IMR-90 (cell line): Measurements from ENCODE around the gene GPR161. TPM values are rescaled to one million over a fixed set of nuclear protein-coding genes. Genes with fewer than 3 reads are reported as not detected.

ENCODE experiments used
- polyA plus RNA-seq, 3 experiments: library from polyadenylated mRNA; depleted of rRNA; stranded (reverse); fragments of >200 nt; gene quantifications; 2 replicates each; pipeline ENCODE4 v1.2.3, GENCODE V29; 2012; ENCODE audit warnings: low replicate concordance in 1 of 3
- total RNA-seq: library from RNA; depleted of rRNA; stranded (reverse); fragments of >200 nt; gene quantifications from 2 replicates; pipeline ENCODE4 v1.2.3, GENCODE V29; 2012; rRNA removed

The GPR161 gene
- total and polyA plus RNA-seq, 2 of the 4 experiments (the other 2 are of a cell fraction): 12.5 to 13.3 TPM

Other genes starting within 250 kb of the GPR161 start
- under 0.01 TPM in 2 replicates for gene ADCY10, start 222.8 kb downstream of the GPR161 start, total RNA-seq
- gene ADCY10, start 222.8 kb downstream of the GPR161 start, polyA plus RNA-seq (2012; rRNA removed): 0.03 and 0.19 TPM in 2 replicates
- gene DCAF6, start 200.2 kb downstream of the GPR161 start, total RNA-seq: 74.7 and 88.7 TPM in 2 replicates
- 50.1 and 60.4 TPM in 2 replicates for gene DCAF6, start 200.2 kb downstream of the GPR161 start, polyA plus RNA-seq (2012; rRNA removed)
- 35.0 and 56.7 TPM in 2 replicates for gene MPC2, start 199.9 kb downstream of the GPR161 start, total RNA-seq
- 40.9 and 42.9 TPM in 2 replicates for gene MPC2, start 199.9 kb downstream of the GPR161 start, polyA plus RNA-seq (2012; rRNA removed)
- 15.4 and 41.1 TPM in 2 replicates for gene TIPRL, start 42.0 kb upstream of the GPR161 start, total RNA-seq
- 20.0 and 23.8 TPM in 2 replicates for gene TIPRL, start 42.0 kb upstream of the GPR161 start, polyA plus RNA-seq (2012; rRNA removed)
- 37.6 and 42.2 TPM in 2 replicates for gene SFT2D2, start 89.1 kb upstream of the GPR161 start, total RNA-seq
- 8.8 and 11.1 TPM in 2 replicates for gene SFT2D2, start 89.1 kb upstream of the GPR161 start, polyA plus RNA-seq (2012; rRNA removed)
- gene TBX19, start 143.9 kb upstream of the GPR161 start, total RNA-seq: 0.18 and 0.28 TPM in 2 replicates
- 0.89 and 1.0 TPM in 2 replicates for gene TBX19, start 143.9 kb upstream of the GPR161 start, polyA plus RNA-seq (2012; rRNA removed)